GM13977 (cell line): Measurements from ENCODE around the gene EPHA7.

Experiments used
- DNase-seq: peaks from one replicate; pipeline ENCODE4 v3.0.0; 2012; ENCODE audit warnings: low spot score
- in situ Hi-C: fragments of 300-500 bp; cut with MboI; formaldehyde crosslinking; loops from one replicate; pipeline ENCODE4 v1.12.0; 2022; ENCODE audit warnings: low sequenced_read_pairs, low pct_unique_long_range_greater_than_20kb, mixed read lengths, inconsistent platforms; ENCODE audit not compliant: unreplicated experiment
- TF ChIP-seq, protein P1 (sequence below): IDR thresholded peaks from 2 replicates; pipeline ENCODE4 v1.5.1; 2012; ENCODE audit warnings: mild to moderate bottlenecking, control low read depth; ENCODE audit not compliant: insufficient read depth; ENCODE audit errors: extremely low read depth, missing control alignments

Gene EPHA7

DNA sequence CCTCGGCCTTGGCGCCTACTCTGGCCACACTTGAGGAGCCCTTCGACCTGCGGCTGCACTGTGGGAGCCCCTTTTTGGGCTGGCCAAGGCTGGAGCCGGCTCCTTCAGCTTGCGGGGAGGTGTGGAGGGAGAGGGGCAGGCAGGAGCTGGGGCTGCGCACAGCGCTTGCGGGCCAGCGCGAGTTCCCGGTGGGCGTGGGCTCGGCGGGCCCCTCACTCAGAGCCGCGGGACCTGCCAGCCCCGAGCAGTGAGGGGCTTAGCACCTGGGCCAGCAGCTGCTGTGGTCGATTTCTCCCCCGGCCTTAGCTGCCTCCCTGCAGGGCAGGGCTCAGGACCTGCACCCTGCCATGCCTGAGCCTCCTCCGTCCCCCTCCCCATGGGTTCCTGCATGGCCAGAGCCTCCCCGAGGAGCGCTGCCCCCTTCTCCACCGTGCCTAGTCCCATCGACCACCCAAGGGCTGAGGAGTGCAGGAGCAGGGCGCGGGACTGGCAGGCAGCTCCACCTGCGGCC, 136.8 kb downstream of the EPHA7 start:
- DNase-seq = no peak
- in situ Hi-C loops = no loop called here
- TF ChIP-seq, protein P1, sequence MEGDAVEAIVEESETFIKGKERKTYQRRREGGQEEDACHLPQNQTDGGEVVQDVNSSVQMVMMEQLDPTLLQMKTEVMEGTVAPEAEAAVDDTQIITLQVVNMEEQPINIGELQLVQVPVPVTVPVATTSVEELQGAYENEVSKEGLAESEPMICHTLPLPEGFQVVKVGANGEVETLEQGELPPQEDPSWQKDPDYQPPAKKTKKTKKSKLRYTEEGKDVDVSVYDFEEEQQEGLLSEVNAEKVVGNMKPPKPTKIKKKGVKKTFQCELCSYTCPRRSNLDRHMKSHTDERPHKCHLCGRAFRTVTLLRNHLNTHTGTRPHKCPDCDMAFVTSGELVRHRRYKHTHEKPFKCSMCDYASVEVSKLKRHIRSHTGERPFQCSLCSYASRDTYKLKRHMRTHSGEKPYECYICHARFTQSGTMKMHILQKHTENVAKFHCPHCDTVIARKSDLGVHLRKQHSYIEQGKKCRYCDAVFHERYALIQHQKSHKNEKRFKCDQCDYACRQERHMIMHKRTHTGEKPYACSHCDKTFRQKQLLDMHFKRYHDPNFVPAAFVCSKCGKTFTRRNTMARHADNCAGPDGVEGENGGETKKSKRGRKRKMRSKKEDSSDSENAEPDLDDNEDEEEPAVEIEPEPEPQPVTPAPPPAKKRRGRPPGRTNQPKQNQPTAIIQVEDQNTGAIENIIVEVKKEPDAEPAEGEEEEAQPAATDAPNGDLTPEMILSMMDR = no peak

- TF ChIP-seq, protein P1 = no peak
- no peak for DNase-seq
- in situ Hi-C loops = no loop called here
Measured at GRCh38 chr6:93278241-93278640, 141.1 kb downstream of the EPHA7 start.

GRCh38 chr6:93272896-93273295, 146.5 kb downstream of the EPHA7 start:
- DNase-seq = no peak
- in situ Hi-C loops = no loop called here
- TF ChIP-seq, protein P1 = no peak

DNA sequence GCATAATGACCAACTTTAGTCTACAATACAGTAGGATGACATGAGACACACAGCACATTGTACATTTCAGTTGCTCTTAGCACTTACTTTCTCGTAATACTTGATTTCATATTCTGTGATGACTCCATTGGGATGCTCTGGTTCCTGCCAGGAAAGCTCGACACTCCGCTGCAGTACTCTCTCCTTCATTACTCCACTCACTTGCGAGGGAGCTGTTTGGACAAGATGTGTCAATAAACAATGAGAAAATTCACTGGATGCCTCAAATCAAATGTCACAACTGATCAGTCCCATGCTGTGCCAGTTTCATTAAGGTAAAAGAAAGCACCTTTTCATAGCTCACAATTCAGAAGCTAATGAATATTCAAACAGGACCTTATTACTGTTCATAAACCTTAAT, 147.1 kb downstream of the EPHA7 start:
- in situ Hi-C loops = no loop called here
- TF ChIP-seq, protein P1 = no peak
- DNase-seq = no peak

DNA sequence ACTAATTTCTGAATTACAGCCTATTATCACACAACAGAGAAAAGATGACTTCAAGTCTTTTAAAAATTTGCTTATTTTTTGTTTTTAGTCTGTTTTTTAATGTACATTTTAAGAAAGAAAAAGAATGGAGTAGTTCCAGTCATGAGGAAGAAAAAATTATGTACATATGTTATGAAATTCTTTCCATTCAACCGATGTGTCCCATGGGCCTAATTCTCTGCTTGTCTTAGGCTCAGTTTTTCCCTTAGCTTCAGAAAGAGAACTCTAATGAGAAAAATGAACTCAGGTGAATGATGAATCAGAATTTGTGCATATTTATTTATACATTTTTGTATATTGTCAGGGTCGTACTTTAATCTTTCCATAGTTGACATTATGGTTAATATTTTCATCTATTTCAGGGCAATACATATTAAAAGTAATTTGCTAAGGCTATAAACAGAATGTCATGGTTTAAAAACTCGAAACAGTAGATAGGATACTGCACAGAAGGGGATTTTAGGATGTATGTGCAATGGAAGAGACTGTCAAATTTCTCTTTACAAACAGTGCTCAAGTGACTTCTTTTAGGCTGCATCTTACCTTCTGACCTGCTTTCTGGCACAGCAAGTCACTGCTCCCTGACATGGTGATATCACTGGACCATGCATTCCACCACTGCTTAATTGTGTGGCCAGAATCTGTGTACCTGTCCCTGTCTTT, 153.1 kb downstream of the EPHA7 start:
- DNase-seq = no peak
- in situ Hi-C loops = no loop called here
- TF ChIP-seq, protein P1 = no peak

DNA sequence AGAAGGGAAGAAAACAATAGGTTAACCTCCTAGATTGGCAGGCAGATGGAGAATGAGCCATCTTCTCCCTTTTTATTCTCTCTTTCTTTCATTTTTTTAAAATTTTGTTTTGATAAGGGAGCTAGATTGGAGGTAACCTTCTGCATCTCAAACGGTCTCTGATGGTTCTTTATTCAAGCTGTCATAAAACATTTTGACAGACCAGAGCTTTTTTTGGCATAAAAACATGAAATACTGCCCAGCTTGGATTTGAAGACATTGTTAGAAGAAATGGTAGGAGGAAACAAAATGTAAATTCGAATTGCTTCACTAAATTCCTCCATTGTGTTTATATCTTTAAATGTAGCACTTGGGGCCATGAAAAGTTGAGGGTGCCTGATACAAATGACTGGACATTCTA, 158.5 kb downstream of the EPHA7 start:
- in situ Hi-C loops = no loop called here
- DNase-seq = no peak
- TF ChIP-seq, protein P1 = no peak
